ENCODE measurements around the gene GADD45B.

GADD45B gene

GRCh38 chr19:2494447-2495129 lies 18.7 kb downstream of the GADD45B start:
- peak overlapping the region; percentile 71 for H3K27ac ChIP-seq
- TF ChIP-seq, protein P1, sequence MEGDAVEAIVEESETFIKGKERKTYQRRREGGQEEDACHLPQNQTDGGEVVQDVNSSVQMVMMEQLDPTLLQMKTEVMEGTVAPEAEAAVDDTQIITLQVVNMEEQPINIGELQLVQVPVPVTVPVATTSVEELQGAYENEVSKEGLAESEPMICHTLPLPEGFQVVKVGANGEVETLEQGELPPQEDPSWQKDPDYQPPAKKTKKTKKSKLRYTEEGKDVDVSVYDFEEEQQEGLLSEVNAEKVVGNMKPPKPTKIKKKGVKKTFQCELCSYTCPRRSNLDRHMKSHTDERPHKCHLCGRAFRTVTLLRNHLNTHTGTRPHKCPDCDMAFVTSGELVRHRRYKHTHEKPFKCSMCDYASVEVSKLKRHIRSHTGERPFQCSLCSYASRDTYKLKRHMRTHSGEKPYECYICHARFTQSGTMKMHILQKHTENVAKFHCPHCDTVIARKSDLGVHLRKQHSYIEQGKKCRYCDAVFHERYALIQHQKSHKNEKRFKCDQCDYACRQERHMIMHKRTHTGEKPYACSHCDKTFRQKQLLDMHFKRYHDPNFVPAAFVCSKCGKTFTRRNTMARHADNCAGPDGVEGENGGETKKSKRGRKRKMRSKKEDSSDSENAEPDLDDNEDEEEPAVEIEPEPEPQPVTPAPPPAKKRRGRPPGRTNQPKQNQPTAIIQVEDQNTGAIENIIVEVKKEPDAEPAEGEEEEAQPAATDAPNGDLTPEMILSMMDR (conservative IDR thresholded peaks at IDR 0.05): no peak

DNA sequence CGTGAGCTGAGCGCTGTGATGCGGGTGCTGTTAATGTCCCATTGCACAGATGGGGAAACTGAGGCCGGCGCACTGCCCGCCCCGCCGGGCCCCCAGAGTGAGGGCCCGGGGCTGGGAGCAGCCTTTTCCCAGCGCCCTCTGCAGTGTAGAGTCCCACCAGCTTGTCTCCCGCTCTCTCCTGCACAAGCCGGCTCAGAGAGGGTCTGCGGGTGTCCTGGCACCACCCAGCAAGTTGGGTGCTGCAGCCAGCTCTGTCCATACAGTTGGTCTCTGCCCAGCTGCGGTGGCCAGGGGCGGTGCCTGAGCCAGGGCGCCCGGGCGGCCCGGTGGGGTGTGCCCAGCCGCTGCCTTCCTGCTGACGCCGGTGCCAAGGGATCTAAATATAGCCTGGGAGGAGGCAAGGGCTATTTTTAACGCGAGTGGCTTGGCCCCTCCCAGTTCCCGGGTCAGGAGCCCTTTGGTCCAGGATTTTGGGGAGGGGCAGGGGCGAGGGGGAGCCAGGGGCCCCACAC lies 19.3 kb downstream of the GADD45B start:
- peak overlapping the region; percentile 71 for H3K27ac ChIP-seq
- TF ChIP-seq, protein P1 (conservative IDR thresholded peaks at IDR 0.05): no peak

GRCh38 chr19:2495651-2496316 lies 19.9 kb downstream of the GADD45B start:
- TF ChIP-seq, protein P1 (conservative IDR thresholded peaks at IDR 0.05): no peak
- peak overlapping the region; percentile 71 for H3K27ac ChIP-seq

GRCh38 chr19:2497186-2497585 lies 21.3 kb downstream of the GADD45B start:
- TF ChIP-seq, protein P1 (conservative IDR thresholded peaks at IDR 0.05): no peak
- no peak overlapping the region for H3K27ac ChIP-seq

DNA sequence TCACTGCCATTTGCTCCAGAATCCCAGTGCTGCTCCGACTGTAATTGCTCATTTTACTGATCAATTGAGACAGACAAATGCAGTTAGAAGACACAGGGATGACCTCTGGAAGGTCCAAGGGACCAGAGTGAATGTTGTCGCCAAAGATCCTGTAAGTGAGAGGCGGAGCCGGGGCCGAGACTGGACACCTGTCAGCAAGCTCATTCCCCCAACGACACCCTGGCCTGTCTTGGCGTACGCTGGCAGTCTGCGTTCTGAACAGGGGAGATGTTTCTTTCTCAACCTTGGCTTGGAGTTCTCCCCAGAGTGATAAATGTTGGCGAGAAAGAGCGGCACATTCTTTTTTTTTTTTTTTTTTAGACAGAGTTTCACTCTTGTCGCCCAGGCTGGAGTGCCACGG lies 24.2 kb downstream of the GADD45B start:
- H3K27ac ChIP-seq: no peak overlapping the region
- TF ChIP-seq, protein P1 (conservative IDR thresholded peaks at IDR 0.05): no peak

DNA sequence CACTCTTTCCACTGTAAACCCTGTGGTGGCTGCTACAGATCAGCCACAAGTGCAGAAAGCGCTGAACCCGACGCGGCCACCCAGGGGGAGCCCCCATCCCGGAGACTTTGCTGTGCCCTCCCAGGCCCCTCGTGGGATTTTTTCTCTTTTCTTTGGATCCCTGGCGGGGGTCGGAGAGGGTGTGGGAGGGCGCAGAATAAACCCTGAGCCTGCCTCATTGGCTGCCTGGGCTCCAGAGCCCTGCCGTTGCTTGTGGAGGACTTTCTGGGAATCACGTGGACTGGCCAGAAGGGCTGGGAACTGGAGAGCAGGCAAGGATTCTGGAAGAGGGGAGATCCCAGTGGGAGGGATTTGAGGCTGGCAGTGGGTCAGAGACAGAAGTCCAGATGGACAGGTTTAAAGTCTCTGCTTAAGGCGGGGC lies 24.9 kb downstream of the GADD45B start:
- TF ChIP-seq, protein P1 (conservative IDR thresholded peaks at IDR 0.05): no peak
- H3K27ac ChIP-seq: no peak overlapping the region

DNA sequence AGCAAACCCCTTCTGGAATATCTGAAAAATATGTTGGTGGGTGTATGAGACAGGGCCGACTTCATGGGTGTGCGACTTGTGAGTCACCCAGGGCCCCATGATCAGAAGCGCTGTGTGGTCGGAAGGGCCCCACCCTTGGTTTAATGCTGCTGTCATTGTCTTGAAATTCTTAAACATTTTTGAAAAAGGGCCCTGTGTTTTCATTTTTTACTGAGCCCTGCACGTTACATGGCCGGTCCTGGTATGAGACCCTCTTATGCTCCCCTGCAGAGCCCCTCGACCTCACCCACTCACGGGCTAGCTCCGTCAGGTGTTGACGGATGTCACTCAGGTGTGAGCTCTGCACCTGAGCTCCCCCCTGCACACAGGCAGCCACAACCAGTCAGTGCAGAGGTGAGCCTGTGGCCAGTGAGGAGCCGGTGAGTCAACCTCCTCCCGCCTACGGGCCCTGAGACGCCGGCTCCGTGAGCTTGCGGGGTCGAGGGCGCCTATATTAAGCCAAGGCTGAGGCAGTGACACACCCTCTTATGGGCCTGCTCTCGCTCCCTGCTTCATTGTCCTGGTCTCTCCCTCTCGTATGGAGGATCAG lies 27.7 kb downstream of the GADD45B start:
- H3K27ac ChIP-seq: no peak overlapping the region
- TF ChIP-seq, protein P1 (conservative IDR thresholded peaks at IDR 0.05): no peak

DNA sequence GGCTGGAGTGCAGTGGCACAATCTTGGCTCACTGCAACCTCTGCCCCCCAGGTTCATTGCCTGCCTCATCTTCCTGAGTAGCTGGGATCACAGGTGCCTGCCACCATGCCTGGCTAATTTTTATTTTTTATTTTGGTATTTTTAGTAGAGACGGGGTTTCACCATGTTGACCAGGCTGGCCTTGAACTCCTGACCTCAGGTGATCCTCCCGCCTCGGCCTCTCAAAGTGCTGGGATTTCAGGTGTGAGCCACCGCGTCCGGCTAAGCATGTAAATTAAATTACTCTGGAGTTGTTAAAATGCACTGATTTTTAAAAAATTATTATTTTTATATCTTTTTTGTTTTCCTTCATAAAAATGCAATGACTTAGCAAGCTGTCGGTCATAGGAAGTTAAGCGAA lies 30.7 kb downstream of the GADD45B start:
- H3K27ac ChIP-seq: peak overlapping the region; percentile 83

Data from VCaP (cell line).